ENCODE data around the gene KCNS1.

DNA sequence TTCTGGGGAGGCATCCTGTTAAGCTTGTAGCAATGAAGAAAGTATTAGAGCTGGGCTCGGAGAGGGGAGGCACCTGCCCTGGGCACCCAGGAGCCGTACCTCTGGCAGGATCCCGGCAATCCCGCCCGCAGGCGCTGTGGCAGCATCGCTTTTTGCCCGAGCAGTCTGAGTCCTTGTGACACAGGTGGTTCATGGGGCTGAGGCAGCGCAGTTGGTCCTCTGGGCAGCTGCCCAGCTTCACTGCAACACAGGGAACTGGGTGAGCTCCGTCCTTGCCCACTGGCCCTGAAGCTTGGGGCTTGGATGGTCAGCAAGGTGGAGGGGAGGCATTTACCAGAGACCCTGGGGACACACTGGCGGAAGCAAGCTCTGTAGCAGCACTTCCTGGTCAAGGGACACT, 9.4 kb upstream of the KCNS1 start:
- TF ChIP-seq, protein P1, sequence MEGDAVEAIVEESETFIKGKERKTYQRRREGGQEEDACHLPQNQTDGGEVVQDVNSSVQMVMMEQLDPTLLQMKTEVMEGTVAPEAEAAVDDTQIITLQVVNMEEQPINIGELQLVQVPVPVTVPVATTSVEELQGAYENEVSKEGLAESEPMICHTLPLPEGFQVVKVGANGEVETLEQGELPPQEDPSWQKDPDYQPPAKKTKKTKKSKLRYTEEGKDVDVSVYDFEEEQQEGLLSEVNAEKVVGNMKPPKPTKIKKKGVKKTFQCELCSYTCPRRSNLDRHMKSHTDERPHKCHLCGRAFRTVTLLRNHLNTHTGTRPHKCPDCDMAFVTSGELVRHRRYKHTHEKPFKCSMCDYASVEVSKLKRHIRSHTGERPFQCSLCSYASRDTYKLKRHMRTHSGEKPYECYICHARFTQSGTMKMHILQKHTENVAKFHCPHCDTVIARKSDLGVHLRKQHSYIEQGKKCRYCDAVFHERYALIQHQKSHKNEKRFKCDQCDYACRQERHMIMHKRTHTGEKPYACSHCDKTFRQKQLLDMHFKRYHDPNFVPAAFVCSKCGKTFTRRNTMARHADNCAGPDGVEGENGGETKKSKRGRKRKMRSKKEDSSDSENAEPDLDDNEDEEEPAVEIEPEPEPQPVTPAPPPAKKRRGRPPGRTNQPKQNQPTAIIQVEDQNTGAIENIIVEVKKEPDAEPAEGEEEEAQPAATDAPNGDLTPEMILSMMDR (IDR thresholded peaks at IDR 0.05; ENCODE audit: insufficient read depth, low read length) = no peak
- TF ChIP-seq, protein P2, sequence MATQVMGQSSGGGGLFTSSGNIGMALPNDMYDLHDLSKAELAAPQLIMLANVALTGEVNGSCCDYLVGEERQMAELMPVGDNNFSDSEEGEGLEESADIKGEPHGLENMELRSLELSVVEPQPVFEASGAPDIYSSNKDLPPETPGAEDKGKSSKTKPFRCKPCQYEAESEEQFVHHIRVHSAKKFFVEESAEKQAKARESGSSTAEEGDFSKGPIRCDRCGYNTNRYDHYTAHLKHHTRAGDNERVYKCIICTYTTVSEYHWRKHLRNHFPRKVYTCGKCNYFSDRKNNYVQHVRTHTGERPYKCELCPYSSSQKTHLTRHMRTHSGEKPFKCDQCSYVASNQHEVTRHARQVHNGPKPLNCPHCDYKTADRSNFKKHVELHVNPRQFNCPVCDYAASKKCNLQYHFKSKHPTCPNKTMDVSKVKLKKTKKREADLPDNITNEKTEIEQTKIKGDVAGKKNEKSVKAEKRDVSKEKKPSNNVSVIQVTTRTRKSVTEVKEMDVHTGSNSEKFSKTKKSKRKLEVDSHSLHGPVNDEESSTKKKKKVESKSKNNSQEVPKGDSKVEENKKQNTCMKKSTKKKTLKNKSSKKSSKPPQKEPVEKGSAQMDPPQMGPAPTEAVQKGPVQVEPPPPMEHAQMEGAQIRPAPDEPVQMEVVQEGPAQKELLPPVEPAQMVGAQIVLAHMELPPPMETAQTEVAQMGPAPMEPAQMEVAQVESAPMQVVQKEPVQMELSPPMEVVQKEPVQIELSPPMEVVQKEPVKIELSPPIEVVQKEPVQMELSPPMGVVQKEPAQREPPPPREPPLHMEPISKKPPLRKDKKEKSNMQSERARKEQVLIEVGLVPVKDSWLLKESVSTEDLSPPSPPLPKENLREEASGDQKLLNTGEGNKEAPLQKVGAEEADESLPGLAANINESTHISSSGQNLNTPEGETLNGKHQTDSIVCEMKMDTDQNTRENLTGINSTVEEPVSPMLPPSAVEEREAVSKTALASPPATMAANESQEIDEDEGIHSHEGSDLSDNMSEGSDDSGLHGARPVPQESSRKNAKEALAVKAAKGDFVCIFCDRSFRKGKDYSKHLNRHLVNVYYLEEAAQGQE (IDR thresholded peaks at IDR 0.05; ENCODE audit: insufficient replicate concordance, low read depth) = no peak
- no peak for TF ChIP-seq POLR2AphosphoS5 (IDR thresholded peaks at IDR 0.05; ENCODE audit: low read depth)
- no peak for TF ChIP-seq SPI1 (IDR thresholded peaks at IDR 0.05; ENCODE audit: borderline replicate concordance, low read depth)
- no peak for TF ChIP-seq GABPA (IDR thresholded peaks at IDR 0.05; ENCODE audit: low read depth)
